ENCODE results near the gene RAD51B. TPM values are rescaled to one million over a fixed set of nuclear protein-coding genes. Genes with fewer than 3 reads are reported as not detected.

The RAD51B gene
- total and polyA plus RNA-seq, 2 donors (not counting 1 experiment from before 2014, with no cell fraction given): 4.6 to 16.3 TPM

DNA sequence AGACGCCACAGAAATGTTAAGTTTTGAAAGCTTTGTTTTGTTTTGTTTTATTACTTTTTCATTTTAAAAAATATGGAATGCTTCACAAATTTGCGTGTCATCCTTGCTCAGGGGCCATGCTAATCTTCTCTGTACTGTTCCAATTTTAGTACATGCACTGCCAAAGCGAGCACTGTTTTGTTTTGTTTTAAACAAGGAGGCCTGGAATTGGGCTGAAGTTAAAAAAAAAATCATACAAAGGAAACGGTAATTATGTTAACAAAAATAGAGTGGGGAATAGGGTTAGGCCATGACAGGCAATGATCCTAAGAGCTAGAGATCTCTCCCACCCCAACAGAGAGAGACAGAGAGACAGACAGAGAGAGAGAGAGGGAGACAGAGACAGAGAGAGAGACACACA lies 916.3 kb downstream of the RAD51B start:
- Histone ChIP-seq H3K4me1 (ENCODE audit: control insufficient read depth, extremely low read depth, insufficient read depth, low read length) (peaks cover 3% of the 10 kb centered on the region), H3K36me3 (ENCODE audit: control insufficient read depth, insufficient read depth, low read length) (no peaks in the 10 kb centered on the region), H3K79me2 (ENCODE audit: control insufficient read depth, insufficient read depth, low read length) (no peaks in the 10 kb centered on the region), H3K9ac (ENCODE audit: insufficient read depth, low read length) (no peak overlapping the region), H3K27me3 (ENCODE audit: control insufficient read depth, insufficient read depth, low read length) (no peaks in the 10 kb centered on the region), H2AFZ (ENCODE audit: low read length) (peak overlapping the region; percentile 33), H3K9me3 (ENCODE audit: control insufficient read depth, insufficient read depth, low read depth, low read length) (no peaks in the 10 kb centered on the region), H3K27ac (ENCODE audit: insufficient read depth, low read length) (no peak overlapping the region), H3K4me2 (ENCODE audit: extremely low read depth, insufficient read depth, low read length) (no peak overlapping the region), H3K4me3 (replicated peaks in 1 of 4; ENCODE audit: control extremely low read depth in 1 of 4, insufficient read depth in 1 of 4, low read depth in 3 of 4, low read length in 4 of 4) (no peak overlapping the region), H4K20me1 (ENCODE audit: control insufficient read depth, extremely low read depth, insufficient read depth, low read length) (no peaks in the 10 kb centered on the region)
- no peak for TF ChIP-seq EZH2 (IDR thresholded peaks at IDR 0.05; ENCODE audit: low read length, missing control alignments)
- TF ChIP-seq, protein P1, sequence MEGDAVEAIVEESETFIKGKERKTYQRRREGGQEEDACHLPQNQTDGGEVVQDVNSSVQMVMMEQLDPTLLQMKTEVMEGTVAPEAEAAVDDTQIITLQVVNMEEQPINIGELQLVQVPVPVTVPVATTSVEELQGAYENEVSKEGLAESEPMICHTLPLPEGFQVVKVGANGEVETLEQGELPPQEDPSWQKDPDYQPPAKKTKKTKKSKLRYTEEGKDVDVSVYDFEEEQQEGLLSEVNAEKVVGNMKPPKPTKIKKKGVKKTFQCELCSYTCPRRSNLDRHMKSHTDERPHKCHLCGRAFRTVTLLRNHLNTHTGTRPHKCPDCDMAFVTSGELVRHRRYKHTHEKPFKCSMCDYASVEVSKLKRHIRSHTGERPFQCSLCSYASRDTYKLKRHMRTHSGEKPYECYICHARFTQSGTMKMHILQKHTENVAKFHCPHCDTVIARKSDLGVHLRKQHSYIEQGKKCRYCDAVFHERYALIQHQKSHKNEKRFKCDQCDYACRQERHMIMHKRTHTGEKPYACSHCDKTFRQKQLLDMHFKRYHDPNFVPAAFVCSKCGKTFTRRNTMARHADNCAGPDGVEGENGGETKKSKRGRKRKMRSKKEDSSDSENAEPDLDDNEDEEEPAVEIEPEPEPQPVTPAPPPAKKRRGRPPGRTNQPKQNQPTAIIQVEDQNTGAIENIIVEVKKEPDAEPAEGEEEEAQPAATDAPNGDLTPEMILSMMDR (conservative IDR thresholded peaks at IDR 0.05 in 1 of 2, IDR thresholded peaks at IDR 0.05 in 1 of 2; ENCODE audit: low read depth in 1 of 2, low read length in 2 of 2): no peak
- peak in 1 of 2 donors; percentile 23 for DNase-seq (ENCODE audit: low read depth in 2 of 2)

DNA sequence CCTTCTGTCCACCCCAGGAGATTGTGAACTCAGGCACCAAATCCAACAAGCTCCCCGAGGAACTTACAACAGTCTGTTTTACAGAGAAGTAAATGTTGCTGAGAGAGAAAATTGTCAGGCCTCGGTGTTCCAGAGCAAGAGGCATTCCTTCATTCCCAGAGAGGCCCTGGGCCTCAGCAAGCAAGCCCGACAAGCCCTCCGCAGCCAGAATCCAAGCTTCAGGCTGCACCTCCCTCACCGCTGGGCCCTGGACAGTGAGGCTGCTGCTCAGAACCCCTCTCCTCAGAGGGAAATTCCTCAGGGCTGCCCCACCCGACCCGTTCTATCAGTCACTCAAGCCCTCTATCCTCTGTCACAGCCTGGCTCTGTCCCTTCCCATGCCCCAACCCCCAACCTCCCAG lies 916.9 kb downstream of the RAD51B start:
- Histone ChIP-seq H3K79me2 (ENCODE audit: control insufficient read depth, insufficient read depth, low read length) (no peaks in the 10 kb centered on the region), H3K4me3 (replicated peaks in 1 of 4; ENCODE audit: control extremely low read depth in 1 of 4, insufficient read depth in 1 of 4, low read depth in 3 of 4, low read length in 4 of 4) (no peak overlapping the region)
- no peak for DNase-seq (ENCODE audit: low read depth in 2 of 2)

DNA sequence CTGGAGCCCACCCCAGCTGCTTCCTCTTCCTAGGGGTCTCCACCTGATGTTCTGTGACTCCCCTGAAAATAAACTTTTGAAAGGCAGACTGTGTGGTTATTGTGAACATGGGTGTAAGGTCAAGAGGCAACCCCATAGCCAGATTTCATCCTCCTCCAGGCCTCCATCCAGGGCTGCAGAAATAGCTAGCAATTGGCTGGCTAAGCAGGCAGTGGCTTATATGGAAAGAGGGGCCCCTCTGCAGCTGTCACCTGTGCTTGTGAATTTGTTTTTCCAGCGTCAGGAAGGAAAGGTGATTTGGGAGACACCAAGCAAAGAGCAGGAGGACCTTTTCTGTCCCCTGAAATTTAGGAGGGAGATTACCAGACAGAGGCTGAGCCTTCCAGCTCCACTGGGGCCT lies 917.5 kb downstream of the RAD51B start:
- Histone ChIP-seq H3K4me3 (replicated peaks in 1 of 4; ENCODE audit: control extremely low read depth in 1 of 4, insufficient read depth in 1 of 4, low read depth in 3 of 4, low read length in 4 of 4) (no peak overlapping the region), H3K9me3 (ENCODE audit: control insufficient read depth, insufficient read depth, low read depth, low read length) (no peaks in the 10 kb centered on the region), H3K9ac (ENCODE audit: insufficient read depth, low read length) (no peak overlapping the region), H3K79me2 (ENCODE audit: control insufficient read depth, insufficient read depth, low read length) (no peaks in the 10 kb centered on the region), H2AFZ (ENCODE audit: low read length) (no peak overlapping the region), H3K4me2 (ENCODE audit: extremely low read depth, insufficient read depth, low read length) (no peak overlapping the region), H4K20me1 (ENCODE audit: control insufficient read depth, extremely low read depth, insufficient read depth, low read length) (no peaks in the 10 kb centered on the region), H3K4me1 (ENCODE audit: control insufficient read depth, extremely low read depth, insufficient read depth, low read length) (peaks cover 3% of the 10 kb centered on the region), H3K27me3 (ENCODE audit: control insufficient read depth, insufficient read depth, low read length) (no peaks in the 10 kb centered on the region), H3K27ac (ENCODE audit: insufficient read depth, low read length) (no peak overlapping the region), H3K36me3 (ENCODE audit: control insufficient read depth, insufficient read depth, low read length) (no peaks in the 10 kb centered on the region)
- TF ChIP-seq EZH2 (IDR thresholded peaks at IDR 0.05; ENCODE audit: low read length, missing control alignments): no peak
- TF ChIP-seq, protein P1 (conservative IDR thresholded peaks at IDR 0.05 in 1 of 2, IDR thresholded peaks at IDR 0.05 in 1 of 2; ENCODE audit: low read depth in 1 of 2, low read length in 2 of 2): no peak
- no peak for DNase-seq (ENCODE audit: low read depth in 2 of 2)

More for the DNA sequence above, 916.9 kb downstream of the RAD51B start:
- Histone ChIP-seq H3K9ac (ENCODE audit: insufficient read depth, low read length) (no peak overlapping the region), H3K27ac (ENCODE audit: insufficient read depth, low read length) (no peak overlapping the region), H3K36me3 (ENCODE audit: control insufficient read depth, insufficient read depth, low read length) (no peaks in the 10 kb centered on the region), H3K9me3 (ENCODE audit: control insufficient read depth, insufficient read depth, low read depth, low read length) (no peaks in the 10 kb centered on the region), H3K4me2 (ENCODE audit: extremely low read depth, insufficient read depth, low read length) (no peak overlapping the region), H2AFZ (ENCODE audit: low read length) (peak overlapping the region; percentile 33), H3K4me1 (ENCODE audit: control insufficient read depth, extremely low read depth, insufficient read depth, low read length) (peaks cover 3% of the 10 kb centered on the region), H3K27me3 (ENCODE audit: control insufficient read depth, insufficient read depth, low read length) (no peaks in the 10 kb centered on the region), H4K20me1 (ENCODE audit: control insufficient read depth, extremely low read depth, insufficient read depth, low read length) (no peaks in the 10 kb centered on the region)
- TF ChIP-seq EZH2 (IDR thresholded peaks at IDR 0.05; ENCODE audit: low read length, missing control alignments): no peak
- TF ChIP-seq, protein P1 (conservative IDR thresholded peaks at IDR 0.05 in 1 of 2, IDR thresholded peaks at IDR 0.05 in 1 of 2; ENCODE audit: low read depth in 1 of 2, low read length in 2 of 2): no peak
